Esophagus squamous epithelium (tissue), 5 donors: ENCODE results near the gene MCU. TPM values are rescaled to one million over a fixed set of nuclear protein-coding genes. Genes with fewer than 3 reads are reported as not detected.
"Not testable (repeated sequence)": the region's sequence is repeated elsewhere in the genome, so short reads cannot be mapped to it uniquely, and the experiment has no call there.

Source experiments
- DNase-seq: peaks from one replicate; lab custom pipeline; 2025; lab: John Stamatoyannopoulos, UW
- H3K27ac ChIP-seq, 4 donors: fragments of 200-600 bp; sonication (generic); one replicate each; pipeline ENCODE4 v1.5.1; 2016 to 2019; ENCODE audit warnings: mild to moderate bottlenecking in 1 of 4
- H3K27me3 ChIP-seq, 4 donors: fragments of 200-600 bp; sonication (generic); 1 replicate in 3 of 4; 2 replicates in 1 of 4; pipeline versions ENCODE4 v1.5.1 to v1.6.0; 2017 to 2021; ENCODE audit warnings: antibody characterized with exemption in 1 of 4
- H3K36me3 ChIP-seq, 3 donors: fragments of 200-600 bp; sonication (generic); one replicate each; pipeline ENCODE4 v1.5.1; 2016 to 2019
- H3K4me1 ChIP-seq, 3 donors: fragments of 200-600 bp; sonication (generic); one replicate each; pipeline ENCODE4 v1.5.1; 2017 to 2019
- H3K4me3 ChIP-seq, 4 donors: fragments of 200-600 bp; sonication (generic); 1 replicate in 3 of 4; 2 replicates in 1 of 4; pipeline ENCODE4 v1.5.1; 2016 to 2019; ENCODE audit warnings: mild to moderate bottlenecking in 2 of 4, moderate library complexity in 1 of 4
- H3K9me3 ChIP-seq, 3 donors: fragments of 200-600 bp; sonication (generic); one replicate each; pipeline ENCODE4 v1.5.1; 2016 to 2019
- POLR2A ChIP-seq, 4 donors: fragments of 450-650 bp; IDR thresholded peaks; one replicate each; pipeline ENCODE4 v1.6.1; 2017; ENCODE audit warnings: antibody characterized with exemption in 4 of 4, mild to moderate bottlenecking in 4 of 4, moderate library complexity in 3 of 4
- WGBS, 2 donors: methylation state at CpG; one replicate each; pipeline ENCODE4 v1.1.5; 2018; 5-methylcytosine and 5-hydroxymethylcytosine counted together
- intact Hi-C: fragments of 100-400 bp; cut with DNase I; formaldehyde crosslinking; loops from one replicate; pipeline ENCODE4 v1.15.0; 2022
- total RNA-seq, 4 donors: library from RNA; depleted of rRNA; stranded (reverse); fragments of >200 nt; gene quantifications; one replicate each; pipeline ENCODE4 v1.1.0, GENCODE V29; 2016
- TF ChIP-seq, protein P1 (sequence below), 6 experiments: fragments of 450-650 bp in 4 of 6; fragments of 200-600 bp in 2 of 6; sonication (generic) in 2 of 6; IDR thresholded peaks; one replicate each; pipeline ENCODE4 v1.5.1; 2016 to 2019; ENCODE audit warnings: antibody characterized with exemption in 6 of 6, mild to moderate bottlenecking in 4 of 6, moderate library complexity in 4 of 6
- donor health status: DM: yes; HTN: yes; CAD: no.

MCU gene, protein sequence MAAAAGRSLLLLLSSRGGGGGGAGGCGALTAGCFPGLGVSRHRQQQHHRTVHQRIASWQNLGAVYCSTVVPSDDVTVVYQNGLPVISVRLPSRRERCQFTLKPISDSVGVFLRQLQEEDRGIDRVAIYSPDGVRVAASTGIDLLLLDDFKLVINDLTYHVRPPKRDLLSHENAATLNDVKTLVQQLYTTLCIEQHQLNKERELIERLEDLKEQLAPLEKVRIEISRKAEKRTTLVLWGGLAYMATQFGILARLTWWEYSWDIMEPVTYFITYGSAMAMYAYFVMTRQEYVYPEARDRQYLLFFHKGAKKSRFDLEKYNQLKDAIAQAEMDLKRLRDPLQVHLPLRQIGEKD
- total RNA-seq: 10 to 100 TPM; 19.9 to 30.0 (median 23.4) TPM

DNA sequence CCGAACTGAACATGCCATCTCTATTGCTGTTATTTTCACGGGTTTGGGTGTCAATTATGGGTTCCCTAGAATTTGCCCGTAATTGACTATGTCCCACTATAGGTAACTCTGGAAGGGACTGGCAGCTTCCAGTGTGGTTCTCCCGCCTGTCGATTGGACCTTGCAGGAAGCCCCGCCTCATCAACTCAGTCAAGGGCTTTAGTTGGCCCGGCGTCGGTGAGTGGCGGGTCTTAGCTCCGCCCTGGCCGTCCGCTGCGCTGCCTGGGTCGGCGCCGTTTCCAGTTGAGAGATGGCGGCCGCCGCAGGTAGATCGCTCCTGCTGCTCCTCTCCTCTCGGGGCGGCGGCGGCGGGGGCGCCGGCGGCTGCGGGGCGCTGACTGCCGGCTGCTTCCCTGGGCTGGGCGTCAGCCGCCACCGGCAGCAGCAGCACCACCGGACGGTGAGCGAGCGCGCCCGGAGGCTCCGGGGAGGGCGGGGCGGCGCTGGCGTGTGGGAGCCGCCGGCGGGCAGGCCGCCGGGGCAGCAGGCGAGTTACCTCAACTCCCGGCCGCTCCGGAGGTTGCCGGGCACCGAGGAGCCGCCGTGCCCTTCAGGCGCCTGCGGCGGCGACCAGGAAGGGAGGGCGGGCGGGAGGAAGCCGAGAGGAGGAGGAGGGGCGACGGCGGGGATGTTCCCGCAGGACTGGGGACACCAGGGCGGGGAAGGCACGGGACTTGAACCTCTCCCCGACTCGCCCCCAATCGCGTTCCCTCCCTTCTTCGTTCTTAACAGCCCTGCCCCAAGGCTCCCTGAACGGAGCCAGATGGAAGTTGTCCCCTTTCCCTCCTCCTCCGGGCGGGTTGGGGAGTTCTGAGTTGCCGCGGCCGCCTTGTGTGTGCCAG is at the start of gene MCU:
Gene MCU (plus strand): TSS at position 281 of the 881 bp plus-strand sequence. CDS start 9 bp downstream, at position 290.
- H3K36me3 ChIP-seq: no peaks in the 10 kb centered on the region
- H3K9me3 ChIP-seq: no peaks in the 10 kb centered on the region
- H3K4me1 ChIP-seq: peaks cover 8 to 50% (median 26%) of the 10 kb centered on the region in 3 donors
- TF ChIP-seq, protein P1, sequence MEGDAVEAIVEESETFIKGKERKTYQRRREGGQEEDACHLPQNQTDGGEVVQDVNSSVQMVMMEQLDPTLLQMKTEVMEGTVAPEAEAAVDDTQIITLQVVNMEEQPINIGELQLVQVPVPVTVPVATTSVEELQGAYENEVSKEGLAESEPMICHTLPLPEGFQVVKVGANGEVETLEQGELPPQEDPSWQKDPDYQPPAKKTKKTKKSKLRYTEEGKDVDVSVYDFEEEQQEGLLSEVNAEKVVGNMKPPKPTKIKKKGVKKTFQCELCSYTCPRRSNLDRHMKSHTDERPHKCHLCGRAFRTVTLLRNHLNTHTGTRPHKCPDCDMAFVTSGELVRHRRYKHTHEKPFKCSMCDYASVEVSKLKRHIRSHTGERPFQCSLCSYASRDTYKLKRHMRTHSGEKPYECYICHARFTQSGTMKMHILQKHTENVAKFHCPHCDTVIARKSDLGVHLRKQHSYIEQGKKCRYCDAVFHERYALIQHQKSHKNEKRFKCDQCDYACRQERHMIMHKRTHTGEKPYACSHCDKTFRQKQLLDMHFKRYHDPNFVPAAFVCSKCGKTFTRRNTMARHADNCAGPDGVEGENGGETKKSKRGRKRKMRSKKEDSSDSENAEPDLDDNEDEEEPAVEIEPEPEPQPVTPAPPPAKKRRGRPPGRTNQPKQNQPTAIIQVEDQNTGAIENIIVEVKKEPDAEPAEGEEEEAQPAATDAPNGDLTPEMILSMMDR (IDR thresholded peaks at IDR 0.05): peak in 1 of 6 experiments; percentile 13
- peak in 3 of 4 donors; percentile 55 to 91 (median 90) for TF ChIP-seq POLR2A (IDR thresholded peaks at IDR 0.05)
- 0% methylated on average over 3 to 14 of the region's 83 CpGs for WGBS, 2 donors
- peak within 1 kb of the TSS; percentile 91 to 96 (median 95) for H3K27ac ChIP-seq
- H3K4me3 ChIP-seq: peak within 1 kb of the TSS; percentile 67 to 94 (median 75)
- no peaks in the 10 kb centered on the region for H3K27me3 ChIP-seq
- DNase-seq: peak; percentile 67
- intact Hi-C loops: loop anchor here (5.0 kb wide), 1 partner anchor 140 kb away; no protein-coding TSS in a partner anchor

DNA sequence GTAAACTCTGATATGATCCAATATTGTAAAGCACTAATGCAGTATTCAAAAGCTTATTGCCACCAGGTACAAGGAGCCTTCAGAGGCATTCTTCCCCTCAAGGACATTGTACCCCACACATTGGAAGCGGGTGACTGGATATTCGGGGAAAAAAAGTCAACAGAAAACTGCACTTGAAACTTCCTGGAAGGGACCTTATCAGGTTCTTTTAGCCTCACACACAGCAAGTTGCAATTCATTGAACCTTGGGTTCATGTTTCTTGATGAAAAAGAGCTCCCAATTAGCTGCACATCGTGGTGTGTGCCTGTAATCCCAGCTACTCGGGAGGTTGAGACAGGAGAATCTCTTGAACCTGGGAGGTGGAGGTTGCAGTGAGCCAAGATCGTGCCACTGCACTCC is 49.6 kb upstream of the MCU start:
- no peak for DNase-seq
- WGBS, 2 donors: 90 to 97% methylated on average over 5 of the region's 5 CpGs
- intact Hi-C loops: no loop called here

DNA sequence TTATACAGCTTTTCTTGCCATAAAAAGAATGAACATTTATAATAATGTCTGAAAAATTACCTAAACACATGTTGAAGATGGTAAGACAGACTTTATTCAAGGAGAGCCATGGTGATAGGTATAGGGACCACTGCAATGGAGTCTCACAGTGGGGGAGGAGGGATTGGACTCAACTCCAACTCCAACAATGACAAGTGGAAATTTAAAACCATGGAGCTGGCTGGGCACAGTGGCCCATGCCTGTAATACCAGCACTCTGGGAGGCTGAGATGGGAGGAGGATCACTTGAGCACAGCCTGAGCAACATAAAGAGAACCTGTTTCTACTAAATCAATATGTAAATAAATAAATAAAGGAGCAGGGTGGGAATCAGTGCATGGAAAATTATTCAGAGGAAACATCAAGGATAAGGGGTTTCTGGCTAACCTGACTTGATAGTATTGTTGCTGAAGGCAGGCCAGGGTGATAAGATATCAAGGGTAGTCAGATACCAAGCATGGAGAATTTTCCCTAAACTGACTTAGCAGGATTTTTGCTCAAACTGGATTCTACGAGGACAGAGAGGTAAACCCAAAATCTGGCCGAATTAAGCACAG is 46.6 kb upstream of the MCU start:
- WGBS, 2 donors: 82 to 85% methylated on average over 2 of the region's 2 CpGs
- intact Hi-C loops: no loop called here
- peaks cover 0 to 4% (median 0%) of the 10 kb centered on the region in 4 donors for H3K27me3 ChIP-seq
- H3K4me3 ChIP-seq: no peak overlapping the region
- H3K27ac ChIP-seq: no peak overlapping the region
- H3K4me1 ChIP-seq: no peaks in the 10 kb centered on the region
- DNase-seq: no peak
- no peaks in the 10 kb centered on the region for H3K36me3 ChIP-seq
- H3K9me3 ChIP-seq: no peaks in the 10 kb centered on the region
- TF ChIP-seq, protein P1 (IDR thresholded peaks at IDR 0.05): no peak
- TF ChIP-seq POLR2A (IDR thresholded peaks at IDR 0.05): no peak

More for the DNA sequence above, 49.6 kb upstream of the MCU start:
- no peak overlapping the region for H3K27ac ChIP-seq
- no peaks in the 10 kb centered on the region for H3K36me3 ChIP-seq
- no peaks in the 10 kb centered on the region for H3K9me3 ChIP-seq
- TF ChIP-seq, protein P1 (IDR thresholded peaks at IDR 0.05): no peak
- TF ChIP-seq POLR2A (IDR thresholded peaks at IDR 0.05): no peak
- peaks cover 0 to 1% (median 0%) of the 10 kb centered on the region in 3 donors for H3K4me1 ChIP-seq
- H3K27me3 ChIP-seq: peaks cover 0 to 4% (median 0%) of the 10 kb centered on the region in 4 donors
- H3K4me3 ChIP-seq: no peak overlapping the region

DNA sequence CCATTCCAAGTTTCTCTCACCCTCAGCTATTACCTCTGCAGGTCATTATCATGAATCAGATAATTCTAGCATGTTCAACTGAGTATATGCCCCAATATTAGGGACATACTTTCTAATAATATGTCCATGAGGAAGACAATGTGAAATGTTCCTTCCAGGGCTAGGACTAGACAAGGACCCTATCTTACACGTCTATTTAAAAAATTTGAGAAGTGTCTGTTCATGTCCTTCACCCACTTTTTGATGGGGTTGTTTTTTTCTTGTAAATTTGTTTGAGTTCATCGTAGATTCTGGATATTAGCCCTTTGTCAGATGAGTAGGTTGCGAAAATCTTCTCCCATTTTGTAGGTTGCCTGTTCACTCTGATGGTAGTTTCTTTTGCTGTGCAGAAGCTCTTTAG is 45.0 kb upstream of the MCU start:
- WGBS, 2 donors: 82 to 91% methylated on average over 3 of the region's 3 CpGs
- intact Hi-C loops, H3K27me3 ChIP-seq, H3K9me3 ChIP-seq, H3K4me1 ChIP-seq, H3K4me3 ChIP-seq, DNase-seq, H3K27ac ChIP-seq, H3K36me3 ChIP-seq: not testable (repeated sequence)

DNA sequence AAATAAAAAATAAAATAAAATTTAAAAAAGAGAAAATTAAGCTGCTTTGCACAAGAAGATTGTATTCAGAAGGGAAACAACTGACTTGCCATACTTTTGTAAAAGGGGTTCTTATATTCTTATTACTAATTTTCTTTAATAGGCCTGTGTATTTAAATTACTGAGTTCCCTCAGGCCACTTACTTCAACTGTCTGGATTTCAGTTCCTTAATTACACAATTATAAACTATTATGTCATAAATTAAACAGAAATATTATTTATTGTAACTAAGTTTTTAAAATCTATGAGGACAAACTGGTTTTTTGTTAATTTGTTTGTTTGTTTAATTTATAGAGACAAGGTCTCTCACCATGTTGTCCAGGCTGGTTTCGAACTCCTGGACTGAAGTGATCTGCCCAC is 43.6 kb upstream of the MCU start:
- intact Hi-C loops: no loop called here
- Histone ChIP-seq H3K4me3 (no peak overlapping the region), H3K4me1 (no peaks in the 10 kb centered on the region), H3K36me3 (no peaks in the 10 kb centered on the region), H3K9me3 (no peaks in the 10 kb centered on the region), H3K27me3 (no peaks in the 10 kb centered on the region), H3K27ac (no peak overlapping the region)
- TF ChIP-seq POLR2A (IDR thresholded peaks at IDR 0.05): no peak
- TF ChIP-seq, protein P1 (IDR thresholded peaks at IDR 0.05): no peak
- 92 to 95% methylated on average over 1 of the region's 1 CpG for WGBS, 2 donors
- no peak for DNase-seq
